Activated CD4-positive, alpha-beta T cell treated with anti-CD3 and anti-CD28 coated beads, Interleukin-2, Interleukin-4, amounts not matched to agents 100 ng/mL and 50 ng/mL, durations not matched to agents 16 hours and 8 hours (primary cell): Measurements from ENCODE around the gene TRAPPC2B.
"Not testable (repeated sequence)": the region's sequence is repeated elsewhere in the genome, so short reads cannot be mapped to it uniquely, and the experiment has no call there.

Experiments
- DNase-seq: peaks from one replicate; pipeline ENCODE4 v3.0.0-alpha.2; 2020; ENCODE audit warnings: low spot score

The TRAPPC2B gene

DNA sequence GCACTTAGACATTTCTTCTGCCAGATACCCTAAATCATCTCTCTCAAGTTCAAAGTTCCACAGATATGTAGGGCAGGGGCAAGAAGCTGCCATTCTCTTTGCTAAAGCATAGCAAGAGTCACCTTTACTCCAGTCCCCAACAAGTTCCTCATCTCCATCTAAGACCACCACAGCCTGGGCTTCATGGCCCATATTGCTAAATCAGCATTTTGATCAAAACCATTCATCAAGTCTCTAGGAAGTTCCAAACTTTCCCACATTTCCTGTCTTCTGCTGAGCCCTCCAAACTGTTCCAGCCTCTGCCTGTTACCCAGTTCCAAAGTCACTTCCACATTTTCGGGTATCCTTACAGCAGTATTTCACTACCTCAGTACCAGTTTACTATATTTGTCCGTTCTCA is 11.3 kb downstream of the TRAPPC2B start:
- DNase-seq: not testable (repeated sequence)

DNA sequence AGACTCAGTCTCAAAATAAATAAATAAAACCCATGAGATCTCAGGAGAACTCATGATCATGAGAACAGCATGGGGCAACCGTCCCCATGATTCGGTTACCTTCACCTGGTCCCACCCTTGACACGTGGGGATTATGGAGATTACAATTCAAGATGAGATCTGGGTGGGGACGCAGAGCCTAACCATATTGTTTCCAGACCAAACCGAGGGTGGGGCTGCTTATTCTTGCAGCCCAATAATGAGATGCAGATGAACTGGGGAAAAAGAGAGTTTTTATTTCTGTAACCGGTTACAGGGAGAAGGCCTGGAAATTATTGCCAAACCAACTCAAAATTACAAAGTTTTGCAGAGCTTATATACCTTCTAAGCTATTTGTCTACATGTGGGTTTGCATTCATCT is 12.8 kb downstream of the TRAPPC2B start:
- DNase-seq: no peak

DNA sequence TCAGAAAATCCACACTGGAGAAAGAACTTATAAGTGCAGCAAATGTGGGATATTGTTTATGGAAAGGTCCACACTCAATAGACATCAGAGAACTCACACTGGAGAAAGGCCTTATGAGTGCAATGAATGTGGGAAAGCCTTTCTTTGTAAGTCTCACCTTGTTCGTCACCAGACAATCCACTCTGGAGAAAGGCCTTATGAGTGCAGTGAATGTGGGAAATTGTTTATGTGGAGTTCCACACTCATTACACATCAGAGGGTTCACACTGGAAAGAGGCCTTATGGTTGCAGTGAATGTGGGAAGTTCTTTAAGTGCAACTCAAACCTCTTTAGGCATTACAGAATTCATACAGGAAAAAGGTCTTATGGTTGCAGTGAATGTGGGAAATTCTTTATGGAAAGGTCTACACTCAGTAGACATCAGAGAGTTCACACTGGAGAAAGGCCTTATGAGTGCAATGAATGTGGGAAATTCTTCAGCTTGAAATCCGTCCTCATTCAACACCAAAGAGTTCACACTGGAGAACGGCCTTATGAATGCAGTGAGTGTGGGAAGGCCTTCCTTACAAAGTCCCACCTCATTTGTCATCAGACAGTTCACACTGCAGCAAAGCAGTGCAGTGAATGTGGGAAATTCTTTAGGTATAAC is 14.3 kb downstream of the TRAPPC2B start:
- no peak for DNase-seq

DNA sequence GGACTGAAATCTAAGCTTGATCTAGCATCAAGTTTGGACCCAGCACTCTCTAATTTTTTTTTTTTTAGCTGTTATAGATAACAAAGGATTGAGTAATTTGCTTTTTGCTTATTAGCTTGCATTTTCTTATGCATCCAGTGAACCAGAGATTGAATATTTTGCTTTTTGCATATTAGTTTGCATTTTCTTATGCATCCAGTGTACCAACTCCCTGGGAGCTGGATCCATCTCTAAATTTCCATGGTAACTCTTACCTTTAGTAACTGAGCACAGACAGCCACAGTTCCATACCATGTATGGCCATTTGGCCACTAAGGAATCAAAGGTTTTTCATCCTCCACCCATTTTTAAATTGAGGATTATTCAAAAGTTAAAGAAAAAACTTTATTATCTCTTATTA is 17.6 kb downstream of the TRAPPC2B start:
- no peak for DNase-seq

DNA sequence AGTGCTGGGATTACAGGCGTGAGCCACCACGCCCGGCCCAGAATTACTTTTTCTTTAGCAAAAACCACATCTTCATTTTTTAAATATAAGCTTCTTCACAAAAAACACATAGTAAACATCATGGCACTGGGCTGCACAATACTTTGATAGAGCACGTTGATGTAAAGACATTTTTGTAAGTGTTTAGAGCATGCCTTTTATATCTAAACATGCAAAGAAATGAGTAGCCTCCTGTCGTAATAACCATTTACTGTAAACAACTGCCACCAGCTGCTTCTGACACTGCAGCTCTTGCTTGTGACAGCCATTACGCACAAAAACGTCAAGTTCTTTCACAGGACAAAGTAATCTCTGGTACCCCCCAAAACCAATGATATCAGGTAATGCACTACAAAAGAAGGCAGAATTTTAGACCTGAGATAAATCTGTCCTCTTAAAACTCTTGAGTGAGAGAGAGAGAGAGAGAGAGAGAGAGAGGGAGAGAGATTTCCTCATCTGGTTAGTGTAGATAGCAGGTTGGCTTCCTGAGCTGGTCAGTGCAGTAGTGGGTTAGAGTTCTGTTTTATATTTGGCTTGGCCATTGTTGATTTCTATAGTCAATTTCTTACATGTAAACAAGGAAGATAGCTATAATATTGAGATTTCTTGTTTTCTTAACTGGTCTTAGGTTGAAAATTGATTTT is 19.6 kb downstream of the TRAPPC2B start:
- DNase-seq: no peak

DNA sequence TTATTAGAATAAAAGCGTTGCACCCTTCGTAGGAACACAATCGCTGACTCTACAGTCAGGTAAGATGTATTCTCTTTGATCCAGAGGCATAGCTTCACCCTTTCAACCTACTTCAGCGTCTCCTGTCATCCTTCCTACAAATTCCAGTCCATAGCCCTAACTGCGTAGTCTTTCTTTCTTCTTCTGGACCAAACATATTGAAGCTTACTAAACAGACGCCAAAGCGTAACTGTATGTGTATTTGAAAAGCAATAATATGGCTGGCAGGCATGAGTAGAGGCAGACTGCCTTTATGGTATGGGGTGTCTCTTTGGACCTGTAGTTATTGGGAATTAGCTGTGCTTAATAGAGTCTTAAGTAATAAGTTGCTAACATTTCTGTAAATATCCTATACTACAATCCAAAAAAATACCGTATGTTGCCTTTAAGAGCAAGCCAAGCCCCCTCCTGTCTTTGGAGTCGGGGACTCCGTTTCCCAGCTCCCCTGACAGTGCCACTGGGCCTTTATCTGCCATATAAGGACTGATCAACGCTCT is 25.9 kb downstream of the TRAPPC2B start:
- no peak for DNase-seq

DNA sequence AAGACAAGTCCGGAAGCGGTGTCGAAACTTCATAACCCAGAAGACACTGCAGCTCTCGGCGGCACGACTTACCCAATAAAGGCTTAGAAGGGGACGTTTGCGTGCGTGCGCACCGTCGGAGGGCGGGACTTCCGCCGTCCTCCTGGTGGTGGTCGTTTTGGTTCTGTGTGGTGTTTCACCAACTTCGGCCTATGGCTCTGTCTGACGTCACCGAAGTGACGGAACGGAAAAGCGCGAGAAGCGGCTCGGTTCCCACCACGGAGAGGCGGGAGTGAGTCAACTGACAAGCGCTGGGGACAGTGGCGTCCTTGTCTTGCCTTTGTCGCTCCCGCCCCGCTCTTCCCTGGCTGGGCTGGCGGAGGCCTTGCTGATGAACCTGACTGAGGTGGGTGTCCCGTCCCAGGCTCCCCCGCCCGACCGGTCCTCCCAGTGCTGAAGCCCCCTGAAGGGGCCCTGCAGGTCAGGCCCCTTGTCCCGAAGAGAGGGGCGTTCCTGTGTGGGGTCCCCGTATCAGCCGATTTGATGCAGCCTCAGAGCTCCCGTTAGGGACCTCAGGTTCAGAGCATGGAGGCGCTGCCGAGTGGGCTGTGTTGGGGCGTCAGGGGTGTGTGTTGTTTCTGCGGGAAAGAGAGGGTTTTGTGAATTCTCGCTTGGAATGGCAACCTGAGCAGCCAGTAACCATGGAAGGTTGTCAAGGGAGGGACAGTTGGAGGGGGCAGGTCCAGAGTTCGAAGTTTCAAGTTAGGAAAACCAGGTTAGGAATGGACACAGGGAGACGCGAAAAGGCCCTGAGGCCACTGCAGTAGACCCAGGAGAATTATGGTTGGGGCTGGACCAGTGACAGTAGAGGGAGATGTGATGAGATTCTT is 26.6 kb downstream of the TRAPPC2B start, which contains the start of gene ZNF548:
Gene ZNF548 (plus strand): TSS at position 125 of the 869 bp plus-strand sequence. CDS start 246 bp downstream, at position 371.
- peak; percentile 96 for DNase-seq

DNA sequence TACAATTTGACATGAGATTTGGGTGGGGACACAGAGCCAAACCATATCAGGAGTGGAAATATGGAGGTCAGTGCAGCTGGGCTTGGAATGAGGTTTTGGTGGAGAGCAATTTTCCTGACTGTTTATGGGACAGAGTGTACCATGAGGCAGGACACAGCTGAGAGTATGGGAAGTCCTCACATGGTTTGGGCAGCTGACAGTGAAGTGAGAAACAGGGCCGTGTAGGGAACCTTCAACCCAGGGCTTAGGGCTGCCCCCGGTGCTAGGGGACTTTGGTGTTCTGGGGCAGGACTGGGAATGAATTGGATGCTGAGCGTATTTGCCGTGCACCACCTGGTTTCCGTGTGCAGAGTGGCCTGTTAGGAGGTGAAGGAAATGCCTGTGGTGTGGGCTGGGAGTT is 32.4 kb downstream of the TRAPPC2B start:
- DNase-seq: no peak

DNA sequence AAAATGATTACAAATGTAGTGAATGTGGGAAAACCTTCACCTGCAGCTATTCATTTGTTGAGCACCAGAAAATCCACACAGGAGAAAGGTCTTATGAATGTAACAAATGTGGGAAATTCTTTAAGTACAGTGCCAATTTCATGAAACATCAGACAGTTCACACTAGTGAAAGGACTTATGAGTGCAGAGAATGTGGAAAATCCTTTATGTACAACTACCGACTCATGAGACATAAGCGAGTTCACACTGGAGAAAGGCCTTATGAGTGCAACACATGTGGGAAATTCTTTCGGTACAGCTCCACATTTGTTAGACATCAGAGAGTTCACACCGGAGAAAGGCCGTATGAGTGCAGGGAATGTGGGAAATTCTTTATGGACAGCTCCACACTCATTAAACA is 35.5 kb downstream of the TRAPPC2B start:
- DNase-seq: no peak

DNA sequence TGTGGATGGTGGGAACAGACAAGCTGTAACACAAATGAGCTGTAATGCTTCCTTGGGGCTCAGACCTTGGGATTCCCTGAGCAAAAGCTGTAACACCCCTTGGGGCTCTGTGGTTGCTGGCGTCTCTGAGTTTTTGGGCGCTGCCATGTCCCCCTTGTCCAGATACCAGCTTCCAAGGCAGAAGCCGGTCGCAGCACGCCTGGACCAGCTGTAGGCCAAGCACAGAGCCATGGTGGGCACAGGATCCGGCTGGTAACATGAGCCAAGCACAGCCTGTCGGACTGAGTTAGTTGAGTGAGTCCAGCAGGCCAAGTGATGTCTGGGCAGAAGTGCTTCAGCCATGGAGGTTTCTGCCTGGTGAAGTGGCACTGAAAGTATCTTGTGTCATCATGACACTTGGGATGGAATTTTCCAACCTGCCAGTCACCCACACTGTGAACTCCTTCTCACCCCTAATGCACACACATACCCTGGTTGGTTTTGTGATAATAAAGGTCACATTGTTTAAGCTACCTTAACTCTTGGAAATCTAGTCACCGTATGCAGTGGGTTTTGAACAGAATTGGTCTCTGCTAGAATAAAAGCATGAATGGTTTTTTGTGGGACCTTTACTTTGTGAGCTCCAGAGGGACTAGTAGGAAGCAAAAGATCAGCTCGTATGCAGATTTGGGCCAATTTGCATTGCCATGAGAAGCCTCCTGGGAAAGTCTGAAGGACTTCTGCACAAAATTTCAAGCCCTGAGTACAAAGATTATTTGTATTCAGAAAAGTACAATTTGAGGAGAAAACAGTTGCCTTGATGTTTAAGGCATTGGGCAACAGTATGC is 40.6 kb downstream of the TRAPPC2B start:
- DNase-seq: no peak

DNA sequence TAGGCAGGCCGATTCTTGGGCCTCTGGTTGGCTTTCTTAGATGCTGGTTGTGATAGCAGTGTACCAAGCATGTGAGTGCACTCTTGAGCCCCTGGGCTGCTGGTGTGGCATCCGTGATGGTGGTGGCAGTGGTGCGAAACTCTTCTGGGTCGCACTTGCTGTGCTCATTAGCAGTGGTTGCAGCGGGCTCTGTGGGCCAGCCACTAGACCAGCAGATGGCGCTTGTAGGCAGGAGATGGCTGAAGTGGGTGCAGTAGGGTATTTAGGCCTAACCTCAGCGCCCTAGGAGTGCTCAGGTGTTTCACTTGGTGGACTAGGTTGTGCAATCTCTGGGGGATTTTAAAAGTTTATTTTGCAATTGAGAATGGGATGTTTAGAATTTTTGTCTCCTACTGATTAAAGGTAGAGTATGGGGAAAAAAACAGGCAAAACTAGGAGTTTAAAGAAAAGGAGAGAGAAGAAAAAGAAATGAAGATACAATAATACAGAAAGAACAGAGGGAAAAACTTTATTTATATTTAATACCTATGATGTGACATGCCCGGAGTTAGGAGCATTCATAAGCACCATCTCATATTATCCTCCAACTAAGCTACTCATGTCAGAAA is 43.3 kb downstream of the TRAPPC2B start:
- DNase-seq: peak; percentile 56

DNA sequence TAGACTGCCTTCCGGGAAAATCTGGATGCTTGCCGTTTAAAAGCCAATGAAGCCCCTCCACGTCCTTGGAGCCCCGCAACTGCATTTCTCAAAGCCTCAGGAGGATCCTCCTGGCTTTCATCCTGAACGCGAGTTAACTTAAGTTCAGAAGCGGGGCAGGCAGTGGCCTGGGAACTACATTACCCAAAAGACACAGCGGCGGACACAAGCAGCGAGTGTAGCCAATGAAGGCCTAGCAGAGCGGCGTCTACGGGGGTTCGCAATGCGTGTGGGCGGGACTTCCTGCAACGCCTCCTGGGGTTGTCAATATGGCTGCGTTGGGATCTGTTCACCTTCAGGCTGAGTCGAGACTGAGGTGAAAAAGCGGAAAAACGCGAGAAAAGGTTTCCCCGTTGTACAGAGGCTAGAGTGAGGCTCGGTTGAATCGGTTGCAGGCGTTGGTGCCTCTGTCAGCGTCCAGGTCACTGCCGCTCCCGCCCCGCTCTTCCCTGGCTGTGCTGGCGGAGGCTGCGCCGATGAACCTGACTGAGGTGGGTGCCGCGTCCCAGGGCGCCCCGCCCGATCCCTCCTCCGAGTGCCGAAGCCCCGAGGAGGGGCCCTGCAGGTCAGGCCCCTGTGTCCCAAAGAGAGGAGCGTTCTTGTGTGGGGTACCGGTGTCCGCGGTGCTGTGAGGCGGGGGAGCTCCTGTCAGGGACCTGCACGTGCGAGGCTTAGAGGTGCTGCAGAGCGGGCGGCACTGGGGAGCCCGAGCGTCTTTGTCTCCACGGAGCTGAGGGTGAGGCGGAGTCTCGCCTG is 47.7 kb downstream of the TRAPPC2B start, which contains the start of gene ZNF17:
Gene ZNF17 (plus strand): TSS at position 285 of the 795 bp plus-strand sequence. CDS start 2,455 bp downstream, outside the sequence.
- peak; percentile 94 for DNase-seq
